HG02798 (cell line): ENCODE results near the gene SDR42E1.
"Not testable (repeated sequence)": the region's sequence is repeated elsewhere in the genome, so short reads cannot be mapped to it uniquely, and the experiment has no call there.

ENCODE experiments used
- ATAC-seq: cut with Tn5 transposase; IDR thresholded peaks from one replicate; pipeline ENCODE4 v1.9.1; 2021; ENCODE audit warnings: mild to moderate bottlenecking; ENCODE audit not compliant: unreplicated experiment, poor library complexity

Gene SDR42E1

GRCh38 chr16:82040296-82040695 is 29.0 kb upstream of the SDR42E1 start:
- no peak for ATAC-seq

GRCh38 chr16:82037666-82038065 is 26.4 kb upstream of the SDR42E1 start:
- ATAC-seq = no peak

GRCh38 chr16:82037251-82037650 is 26.0 kb upstream of the SDR42E1 start:
- no peak for ATAC-seq

- no peak for ATAC-seq
Measured at GRCh38 chr16:82034981-82035612, 23.8 kb upstream of the SDR42E1 start, which contains the start of gene HSD17B2. Gene HSD17B2 (plus strand): TSS chr16:82035253. CDS start chr16:82035425, 172 bp downstream.

GRCh38 chr16:82033683-82034300 is 22.5 kb upstream of the SDR42E1 start:
- ATAC-seq = no peak

- no peak for ATAC-seq
Measured at GRCh38 chr16:82033006-82033405, 21.7 kb upstream of the SDR42E1 start.

- ATAC-seq = no peak
Measured at GRCh38 chr16:82031116-82032084, 20.1 kb upstream of the SDR42E1 start.

GRCh38 chr16:82027629-82028064 is 16.4 kb upstream of the SDR42E1 start:
- no peak for ATAC-seq

- no peak for ATAC-seq
Measured at GRCh38 chr16:82024883-82025282, 13.6 kb upstream of the SDR42E1 start.

- no peak for ATAC-seq
Measured at GRCh38 chr16:82024316-82024715, 13.0 kb upstream of the SDR42E1 start.

GRCh38 chr16:82023206-82023605 is 11.9 kb upstream of the SDR42E1 start:
- no peak for ATAC-seq

GRCh38 chr16:82020051-82020450 is 8.8 kb upstream of the SDR42E1 start:
- no peak for ATAC-seq

- ATAC-seq = no peak
Measured at GRCh38 chr16:82019535-82019934, 8.3 kb upstream of the SDR42E1 start.

- no peak for ATAC-seq
Measured at GRCh38 chr16:82017911-82018568, 6.8 kb upstream of the SDR42E1 start.

GRCh38 chr16:82016964-82017363 is 5.7 kb upstream of the SDR42E1 start:
- ATAC-seq = no peak

- ATAC-seq = no peak
Measured at GRCh38 chr16:82016263-82016662, 5.0 kb upstream of the SDR42E1 start.

GRCh38 chr16:82013139-82013538 is 1.9 kb upstream of the SDR42E1 start:
- no peak for ATAC-seq

GRCh38 chr16:82010649-82011048 is 621 bp downstream of the SDR42E1 start:
- no peak for ATAC-seq

- ATAC-seq = not testable (repeated sequence)
Measured at GRCh38 chr16:82009789-82010188, 1.5 kb downstream of the SDR42E1 start.

GRCh38 chr16:82008957-82009592 is 2.2 kb downstream of the SDR42E1 start:
- ATAC-seq = no peak
